Limb (tissue), 2 donors: ENCODE data around the gene GRIK4.
"Not testable (repeated sequence)": the region's sequence is repeated elsewhere in the genome, so short reads cannot be mapped to it uniquely, and the experiment has no call there.

Source experiments
- DNase-seq, 2 donors: peaks; one replicate each; pipeline ENCODE4 v3.0.0-alpha.2; 2016; ENCODE audit errors: extremely low spot score in 2 of 2

GRIK4 gene

GRCh38 chr11:120738516-120739046 is 227.0 kb downstream of the GRIK4 start:
- no peak for DNase-seq

GRCh38 chr11:120739780-120740179 is 228.2 kb downstream of the GRIK4 start:
- DNase-seq: no peak

- DNase-seq: no peak
Measured at GRCh38 chr11:120740380-120740779, 228.8 kb downstream of the GRIK4 start.

- DNase-seq: no peak
Measured at GRCh38 chr11:120744016-120744994, 232.8 kb downstream of the GRIK4 start.

- no peak for DNase-seq
Measured at GRCh38 chr11:120746376-120746775, 234.8 kb downstream of the GRIK4 start.

GRCh38 chr11:120746836-120747609 is 235.5 kb downstream of the GRIK4 start:
- DNase-seq: no peak

GRCh38 chr11:120747850-120748814 is 236.6 kb downstream of the GRIK4 start:
- DNase-seq: no peak

GRCh38 chr11:120749395-120749794 is 237.8 kb downstream of the GRIK4 start:
- DNase-seq: no peak

- DNase-seq: no peak
Measured at GRCh38 chr11:120750647-120751549, 239.3 kb downstream of the GRIK4 start.

- DNase-seq: no peak
Measured at GRCh38 chr11:120751550-120751949, 240.0 kb downstream of the GRIK4 start.

- DNase-seq: no peak
Measured at GRCh38 chr11:120752668-120753067, 241.1 kb downstream of the GRIK4 start.

- DNase-seq: no peak
Measured at GRCh38 chr11:120756931-120757330, 245.4 kb downstream of the GRIK4 start.

GRCh38 chr11:120759046-120759445 is 247.5 kb downstream of the GRIK4 start:
- DNase-seq: no peak

GRCh38 chr11:120765710-120766109 is 254.2 kb downstream of the GRIK4 start:
- DNase-seq: not testable (repeated sequence)

- DNase-seq: no peak
Measured at GRCh38 chr11:120766318-120766717, 254.8 kb downstream of the GRIK4 start.

GRCh38 chr11:120768949-120769348 is 257.4 kb downstream of the GRIK4 start:
- no peak for DNase-seq

GRCh38 chr11:120769906-120770305 is 258.4 kb downstream of the GRIK4 start:
- DNase-seq: no peak

GRCh38 chr11:120771551-120772060 is 260.1 kb downstream of the GRIK4 start:
- no peak for DNase-seq

GRCh38 chr11:120773501-120774031 is 262.0 kb downstream of the GRIK4 start:
- DNase-seq: no peak
